GM12873 (cell line): Measurements from ENCODE around the gene ARHGAP10.
A peak's percentile ranks its signal among the peaks of the same experiment; 100 is the strongest.

Experiments used
- CTCF ChIP-seq: IDR thresholded peaks from 2 replicates; pipeline ENCODE4 v1.5.1; 2012; ENCODE audit warnings: low read depth, mild to moderate bottlenecking, moderate library complexity, low read length, control low read depth; ENCODE audit not compliant: insufficient read depth; ENCODE audit errors: missing control alignments

ARHGAP10 gene

GRCh38 chr4:147837854-147838253, 106.0 kb downstream of the ARHGAP10 start:
- no peak for TF ChIP-seq CTCF

DNA sequence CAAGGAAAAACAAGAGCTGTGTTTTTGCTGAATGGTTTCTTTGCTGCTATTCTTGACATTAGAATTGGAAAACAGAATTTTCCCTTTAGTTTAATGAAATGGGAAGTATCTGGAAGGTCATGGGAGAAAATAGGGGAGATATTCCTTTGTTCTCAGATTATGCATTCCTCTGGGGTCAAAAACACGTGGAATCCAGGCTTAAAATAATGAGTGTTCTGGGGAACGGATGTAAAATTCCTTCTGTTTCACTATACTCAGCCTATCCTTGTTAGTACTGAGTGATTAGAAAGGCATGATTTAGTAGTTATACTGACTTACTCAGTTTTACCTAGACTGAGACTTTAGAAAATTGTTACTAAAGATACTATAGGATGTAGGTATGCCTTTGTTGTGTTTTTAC, 107.3 kb downstream of the ARHGAP10 start:
- TF ChIP-seq CTCF: no peak

- TF ChIP-seq CTCF: no peak
Measured at GRCh38 chr4:147839663-147840062, 107.8 kb downstream of the ARHGAP10 start.

GRCh38 chr4:147840838-147841738, 109.2 kb downstream of the ARHGAP10 start:
- no peak for TF ChIP-seq CTCF

DNA sequence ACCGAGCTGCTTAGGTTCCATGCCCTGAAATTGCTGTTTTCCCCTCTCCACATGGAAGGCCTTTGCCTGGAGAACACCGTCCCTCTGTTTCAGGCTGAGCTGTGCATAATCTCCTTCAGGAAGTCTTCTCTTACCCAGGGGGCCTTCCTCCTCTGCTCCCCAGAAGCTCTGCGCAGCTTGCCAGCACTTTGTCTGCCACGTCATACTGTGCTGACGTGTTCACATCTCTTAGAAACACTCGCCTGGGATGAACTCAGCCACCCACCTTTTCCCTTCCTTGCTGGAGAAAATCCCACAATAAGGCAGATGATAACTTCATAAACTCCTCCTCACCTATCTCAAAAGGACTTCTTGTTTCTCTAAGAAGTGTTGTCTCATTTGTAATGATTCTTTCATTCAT, 110.7 kb downstream of the ARHGAP10 start:
- TF ChIP-seq CTCF: no peak

- peak; percentile 49 for TF ChIP-seq CTCF
Measured at GRCh38 chr4:147843162-147843561, 111.3 kb downstream of the ARHGAP10 start.

DNA sequence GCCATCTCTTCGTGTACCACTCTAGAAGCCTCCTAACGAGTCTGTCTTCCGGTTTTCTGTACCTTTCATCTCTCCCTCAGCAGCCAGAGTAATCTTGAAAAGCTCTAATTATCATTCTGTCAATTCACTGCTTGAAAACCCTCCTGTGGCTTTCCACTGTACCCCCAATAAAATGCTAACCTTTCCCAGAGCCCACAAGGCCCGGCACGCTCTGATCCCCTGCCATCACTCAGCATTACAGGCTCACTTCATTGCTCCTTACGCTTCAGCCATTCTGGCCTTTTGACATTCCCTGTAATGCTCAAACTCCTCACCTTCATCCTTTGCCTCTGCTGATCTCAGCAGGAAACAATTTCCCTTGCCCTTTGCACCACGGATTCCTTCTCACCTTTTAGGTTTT, 112.9 kb downstream of the ARHGAP10 start:
- TF ChIP-seq CTCF: no peak
